ENCODE measurements around the gene TFAP2A.

The TFAP2A gene

GRCh38 chr6:10382322-10382721, 32.6 kb downstream of the TFAP2A start:
- no peak for DNase-seq

- DNase-seq, result no peak
Measured at GRCh38 chr6:10381830-10382208, 33.1 kb downstream of the TFAP2A start.

DNA sequence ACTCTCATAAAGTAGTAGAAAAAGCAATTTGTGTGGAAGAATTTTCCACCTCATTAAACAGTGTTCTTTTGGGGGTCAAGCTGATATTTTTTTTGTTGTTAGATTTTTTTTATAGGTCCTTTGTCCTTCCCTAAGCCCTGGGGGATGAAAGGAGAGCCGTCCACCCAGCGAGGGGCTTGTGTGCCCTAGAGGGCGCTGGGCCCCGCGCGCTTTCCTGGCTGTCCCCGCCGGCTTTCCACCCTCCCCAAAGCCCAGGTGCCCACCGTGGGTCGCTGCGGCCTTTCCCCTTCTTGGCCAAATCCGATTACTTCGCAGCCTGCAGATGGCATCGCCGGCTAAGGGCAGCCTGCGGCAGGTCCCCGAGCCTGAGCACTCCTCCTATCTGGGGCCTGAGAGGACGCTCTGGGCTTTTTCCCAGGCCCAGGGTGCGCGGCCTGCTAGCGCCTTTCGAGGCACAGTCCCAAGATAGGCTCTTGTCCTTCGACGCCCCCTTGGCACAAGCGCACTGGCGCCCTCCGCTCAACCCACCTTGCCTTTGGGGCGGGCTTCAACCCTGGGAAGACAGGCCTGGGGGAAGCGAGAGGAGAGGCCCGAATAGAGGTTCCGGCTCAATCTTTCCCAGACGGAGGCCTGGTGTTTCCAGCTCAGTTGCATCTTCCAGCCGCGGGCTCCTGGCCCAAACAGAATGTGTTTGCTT, 33.6 kb downstream of the TFAP2A start:
- DNase-seq, result no peak

- no peak for DNase-seq
Measured at GRCh38 chr6:10375391-10375969, 39.4 kb downstream of the TFAP2A start.

DNA sequence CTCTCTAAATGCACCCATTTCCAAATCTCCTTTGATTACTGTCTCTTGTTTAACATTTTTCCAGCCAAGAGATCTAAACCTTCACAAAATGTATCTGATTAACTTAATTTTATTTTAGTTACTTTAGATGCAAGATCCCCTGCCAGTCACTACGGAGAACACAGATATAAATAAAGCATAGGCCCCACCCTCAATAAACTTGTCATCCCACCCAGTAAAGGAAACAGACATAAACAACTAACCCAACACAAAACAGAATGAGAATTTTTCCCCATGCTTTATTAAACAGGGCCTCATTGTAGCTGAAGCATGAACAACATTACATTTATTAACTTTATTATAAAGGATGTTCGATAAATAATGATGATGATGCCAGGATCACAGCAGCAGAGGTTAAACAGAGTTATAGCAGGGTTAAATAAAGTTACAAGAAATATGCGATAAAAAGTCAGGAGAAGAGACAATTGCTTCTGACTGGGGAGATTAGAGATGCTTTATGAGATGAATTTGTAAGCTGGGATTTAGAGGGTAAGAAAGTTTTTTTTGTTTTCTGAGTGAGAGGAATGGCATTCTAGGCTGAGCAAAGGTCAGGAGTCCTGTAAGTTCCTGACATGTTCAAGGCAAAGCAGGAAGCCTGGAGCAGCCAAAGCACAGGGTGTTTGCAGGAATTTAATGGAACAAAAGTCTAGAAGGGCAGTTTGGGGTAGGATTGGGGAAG, 41.1 kb downstream of the TFAP2A start:
- no peak for DNase-seq

- no peak for DNase-seq
Measured at GRCh38 chr6:10369896-10370295, 45.0 kb downstream of the TFAP2A start.

DNA sequence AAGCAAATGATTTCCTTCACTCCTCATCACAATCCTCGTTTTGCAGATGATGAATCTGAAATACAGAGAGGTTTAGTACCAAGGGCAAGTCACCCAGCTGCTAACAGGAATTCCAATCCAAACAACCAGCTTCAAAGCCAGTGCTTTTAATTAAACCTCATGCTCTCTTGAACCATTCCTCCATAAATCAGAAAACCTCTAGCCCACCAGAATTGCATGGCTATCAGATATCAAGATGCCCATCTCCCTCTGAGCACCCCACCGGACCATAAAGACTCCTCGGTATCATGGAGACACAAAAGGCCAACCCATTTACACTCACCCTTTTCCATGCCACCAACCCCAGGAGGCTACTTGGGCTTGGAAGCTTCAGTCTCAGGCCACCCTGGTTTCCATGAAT, 46.0 kb downstream of the TFAP2A start:
- DNase-seq, result no peak

- no peak for DNase-seq
Measured at GRCh38 chr6:10363911-10364310, 51.0 kb downstream of the TFAP2A start.

DNA sequence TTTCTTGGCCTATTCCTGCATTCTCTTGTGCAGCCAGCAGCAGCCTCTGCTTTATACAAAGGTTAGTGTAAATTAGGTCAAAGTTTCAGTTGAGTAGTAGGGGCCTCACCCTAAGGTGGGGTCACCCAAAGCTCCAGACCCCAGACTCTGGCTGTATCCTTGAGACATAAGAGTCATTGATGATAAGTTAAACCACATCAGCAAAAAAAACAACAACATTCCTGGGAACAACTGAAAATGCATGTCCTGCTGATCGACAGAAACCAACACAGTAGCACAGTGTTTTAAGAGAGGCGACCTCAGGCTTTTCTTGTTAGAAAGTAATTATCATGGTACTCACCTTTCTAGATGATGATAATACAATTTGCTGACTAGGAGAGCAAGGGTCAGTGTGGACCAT, 52.6 kb downstream of the TFAP2A start:
- no peak for DNase-seq

DNA sequence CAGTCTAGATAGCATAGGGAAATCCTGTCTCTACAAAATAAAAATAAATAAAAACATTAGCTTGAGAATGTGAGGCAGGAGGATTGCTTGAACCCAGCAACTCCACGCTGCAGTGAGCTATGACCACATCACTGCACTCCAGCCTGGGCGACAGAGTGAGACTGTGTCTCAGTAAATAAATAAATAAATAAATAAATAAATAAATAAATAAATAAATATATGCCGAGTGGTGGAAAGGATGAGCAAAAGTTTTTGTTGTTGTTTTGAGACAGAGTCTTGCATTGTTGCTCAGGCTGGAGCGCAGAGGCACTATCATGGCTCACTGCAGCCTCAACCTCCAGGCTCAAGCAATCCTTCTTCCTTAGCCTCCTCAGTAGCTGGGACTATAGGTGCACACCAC, 53.4 kb downstream of the TFAP2A start:
- DNase-seq, result no peak

GRCh38 chr6:10359581-10359980, 55.3 kb downstream of the TFAP2A start:
- DNase-seq, result no peak

- no peak for DNase-seq
Measured at GRCh38 chr6:10355115-10355702, 59.7 kb downstream of the TFAP2A start.

- no peak for DNase-seq
Measured at GRCh38 chr6:10351791-10352190, 63.1 kb downstream of the TFAP2A start.

DNA sequence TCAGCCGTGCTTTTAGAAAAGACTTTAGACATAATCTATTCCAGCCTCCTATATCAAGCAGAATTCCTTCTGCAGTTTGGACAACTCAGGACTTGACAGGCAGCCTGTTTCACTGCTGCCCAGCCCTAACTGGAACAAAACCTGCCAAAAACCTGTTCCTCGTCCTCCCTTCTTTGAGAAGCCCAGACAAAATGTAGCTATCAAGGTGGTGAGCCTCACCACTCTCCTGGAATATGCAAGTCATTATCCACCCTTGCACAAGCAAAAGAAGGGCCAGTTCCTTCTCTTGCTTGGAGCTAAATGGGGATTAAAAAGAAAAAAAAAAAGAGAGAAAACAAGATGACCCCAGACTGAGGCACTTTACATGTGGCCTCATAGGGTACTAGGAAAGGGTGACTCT, 64.2 kb downstream of the TFAP2A start:
- DNase-seq, result no peak

GRCh38 chr6:10347561-10348327, 67.1 kb downstream of the TFAP2A start:
- no peak for DNase-seq

Measured in activated CD4-positive, CD25-positive, alpha-beta regulatory T cell treated with anti-CD3 and anti-CD28 coated beads, Interleukin-2, amount 50 U/mL, for 72 hours (primary cell).